BLaER1 (cell line): ENCODE data around the gene TEAD3.
"Not testable (repeated sequence)": the region's sequence is repeated elsewhere in the genome, so short reads cannot be mapped to it uniquely, and the experiment has no call there.

Experiments
- H3K27ac ChIP-seq: shearing (Covaris generic); formaldehyde crosslinking; 2 replicates; pipeline ENCODE4 v1.8.1; 2022
- H3K27me3 ChIP-seq: shearing (Covaris generic); formaldehyde crosslinking; 2 replicates; pipeline ENCODE4 v1.8.1; 2022
- H3K36me3 ChIP-seq: shearing (Covaris generic); formaldehyde crosslinking; 2 replicates; pipeline ENCODE4 v1.8.1; 2022
- H3K4me1 ChIP-seq: shearing (Covaris generic); formaldehyde crosslinking; 2 replicates; pipeline ENCODE4 v1.8.1; 2022
- H3K4me2 ChIP-seq: shearing (Covaris generic); formaldehyde crosslinking; 2 replicates; pipeline ENCODE4 v1.8.1; 2022
- H3K4me3 ChIP-seq: shearing (Covaris generic); formaldehyde crosslinking; 2 replicates; pipeline ENCODE4 v1.8.1; 2022
- H3K9ac ChIP-seq: shearing (Covaris generic); formaldehyde crosslinking; 2 replicates; pipeline ENCODE4 v1.8.1; 2022
- H3K9me3 ChIP-seq: shearing (Covaris generic); formaldehyde crosslinking; 2 replicates; pipeline ENCODE4 v1.8.1; 2022
- H4K20me1 ChIP-seq: shearing (Covaris generic); formaldehyde crosslinking; 2 replicates; pipeline ENCODE4 v1.8.1; 2022
- Cebpa-rat ChIP-seq: shearing (Covaris generic); IDR thresholded peaks from 2 replicates; pipeline ENCODE4 v1.8.1; 2022

TEAD3 gene

DNA sequence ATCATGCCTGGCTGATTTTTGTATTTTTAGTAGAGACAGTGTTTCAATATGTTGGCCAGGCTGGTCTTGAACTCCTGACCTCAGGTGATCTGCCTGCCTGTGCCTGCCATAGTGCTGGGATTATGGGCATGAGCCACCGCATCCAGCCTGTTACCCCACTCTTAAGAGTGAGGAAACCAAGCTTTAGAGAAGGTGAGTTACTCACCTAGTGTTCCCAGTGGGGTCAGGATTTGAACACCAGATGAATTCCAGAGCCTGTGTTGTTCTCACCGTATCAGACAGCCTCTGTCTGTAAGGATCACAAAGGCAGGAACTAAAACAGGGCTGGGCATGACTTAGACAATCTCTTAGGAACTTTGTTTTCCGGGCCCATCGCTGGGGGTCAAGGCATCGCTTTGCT is 54.2 kb downstream of the TEAD3 start:
- H3K4me2 ChIP-seq, result no peak overlapping the region
- no peaks in the 10 kb centered on the region for H4K20me1 ChIP-seq
- H3K4me1 ChIP-seq, result peaks cover 11% of the 10 kb centered on the region
- TF ChIP-seq Cebpa-rat, result no peak
- no peak overlapping the region for H3K4me3 ChIP-seq
- no peak overlapping the region for H3K9ac ChIP-seq
- no peaks in the 10 kb centered on the region for H3K27me3 ChIP-seq
- H3K36me3 ChIP-seq, result no peaks in the 10 kb centered on the region
- no peak overlapping the region for H3K27ac ChIP-seq
- no peaks in the 10 kb centered on the region for H3K9me3 ChIP-seq

DNA sequence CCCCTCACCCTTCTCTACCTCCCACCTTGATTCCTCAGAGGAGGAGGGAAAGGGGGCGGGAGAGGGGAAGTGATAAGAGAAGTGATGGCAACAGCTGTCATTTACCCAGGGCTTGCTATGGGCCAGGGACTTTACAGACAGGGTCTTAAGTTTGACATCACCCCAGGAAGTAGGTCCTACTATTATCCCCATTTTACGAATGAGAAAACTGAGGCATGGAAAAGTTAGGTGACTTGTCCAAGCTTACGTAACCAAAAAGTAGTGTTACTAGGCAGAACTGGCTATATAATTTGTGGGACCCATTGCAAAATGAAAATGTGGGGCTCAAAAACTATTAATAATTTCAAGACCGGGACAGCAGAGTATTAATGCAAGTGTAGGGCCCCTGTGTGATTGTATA is 55.2 kb downstream of the TEAD3 start:
- Histone ChIP-seq H4K20me1 (no peaks in the 10 kb centered on the region), H3K9ac (no peak overlapping the region), H3K4me3 (no peak overlapping the region), H3K9me3 (no peaks in the 10 kb centered on the region), H3K27me3 (no peaks in the 10 kb centered on the region), H3K36me3 (no peaks in the 10 kb centered on the region), H3K4me1 (peaks cover 11% of the 10 kb centered on the region), H3K27ac (no peak overlapping the region), H3K4me2 (no peak overlapping the region)
- TF ChIP-seq Cebpa-rat, result no peak

DNA sequence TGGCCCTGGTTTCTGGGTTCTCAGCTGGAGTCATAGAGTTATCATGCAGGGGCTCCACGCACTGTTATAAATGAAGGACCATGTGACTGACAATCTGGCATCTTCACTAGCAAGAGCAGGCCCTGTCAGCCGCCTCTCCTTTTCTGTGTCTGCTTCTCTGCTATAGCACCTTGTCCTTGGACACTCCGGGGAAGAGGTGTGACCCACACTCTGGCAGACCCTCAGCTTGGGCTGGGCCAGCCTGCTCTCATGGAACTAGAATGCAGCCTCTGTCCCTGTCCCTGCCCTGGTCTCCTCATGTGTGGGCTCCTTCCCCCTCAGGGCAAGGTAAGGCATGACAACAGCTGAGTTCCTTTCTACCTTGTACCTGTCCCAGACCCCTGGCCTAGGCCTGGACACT is 55.7 kb downstream of the TEAD3 start:
- no peak overlapping the region for H3K4me2 ChIP-seq
- H3K4me3 ChIP-seq, result no peak overlapping the region
- H4K20me1 ChIP-seq, result no peaks in the 10 kb centered on the region
- H3K4me1 ChIP-seq, result peaks cover 11% of the 10 kb centered on the region
- no peaks in the 10 kb centered on the region for H3K27me3 ChIP-seq
- H3K36me3 ChIP-seq, result no peaks in the 10 kb centered on the region
- H3K9ac ChIP-seq, result no peak overlapping the region
- no peak overlapping the region for H3K27ac ChIP-seq
- no peak for TF ChIP-seq Cebpa-rat
- H3K9me3 ChIP-seq, result no peaks in the 10 kb centered on the region

DNA sequence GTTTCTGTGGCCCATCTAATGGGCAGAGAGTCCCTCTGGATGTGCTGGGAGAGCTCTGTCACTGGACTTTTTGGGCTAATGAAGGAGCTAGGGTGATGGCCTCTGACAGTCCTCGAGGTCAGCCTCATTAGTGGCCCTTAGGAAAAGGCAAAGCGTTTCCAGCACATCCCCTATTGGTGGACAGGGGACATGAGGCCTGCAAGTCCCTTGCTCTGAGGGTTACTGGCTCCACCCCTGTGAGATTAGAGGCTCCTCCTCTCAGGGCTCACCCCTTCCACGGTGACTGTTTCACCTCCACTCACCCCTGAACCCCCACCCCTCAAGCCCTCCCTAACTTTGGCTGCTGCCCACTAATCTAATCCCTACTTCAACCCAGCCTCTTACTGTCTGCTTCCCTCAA is 57.6 kb downstream of the TEAD3 start:
- H3K36me3 ChIP-seq, result no peaks in the 10 kb centered on the region
- no peak for TF ChIP-seq Cebpa-rat
- H3K9ac ChIP-seq, result no peak overlapping the region
- H3K27me3 ChIP-seq, result no peaks in the 10 kb centered on the region
- no peak overlapping the region for H3K27ac ChIP-seq
- H3K4me2 ChIP-seq, result no peak overlapping the region
- H3K4me3 ChIP-seq, result no peak overlapping the region
- no peaks in the 10 kb centered on the region for H4K20me1 ChIP-seq
- no peaks in the 10 kb centered on the region for H3K9me3 ChIP-seq
- no peaks in the 10 kb centered on the region for H3K4me1 ChIP-seq

DNA sequence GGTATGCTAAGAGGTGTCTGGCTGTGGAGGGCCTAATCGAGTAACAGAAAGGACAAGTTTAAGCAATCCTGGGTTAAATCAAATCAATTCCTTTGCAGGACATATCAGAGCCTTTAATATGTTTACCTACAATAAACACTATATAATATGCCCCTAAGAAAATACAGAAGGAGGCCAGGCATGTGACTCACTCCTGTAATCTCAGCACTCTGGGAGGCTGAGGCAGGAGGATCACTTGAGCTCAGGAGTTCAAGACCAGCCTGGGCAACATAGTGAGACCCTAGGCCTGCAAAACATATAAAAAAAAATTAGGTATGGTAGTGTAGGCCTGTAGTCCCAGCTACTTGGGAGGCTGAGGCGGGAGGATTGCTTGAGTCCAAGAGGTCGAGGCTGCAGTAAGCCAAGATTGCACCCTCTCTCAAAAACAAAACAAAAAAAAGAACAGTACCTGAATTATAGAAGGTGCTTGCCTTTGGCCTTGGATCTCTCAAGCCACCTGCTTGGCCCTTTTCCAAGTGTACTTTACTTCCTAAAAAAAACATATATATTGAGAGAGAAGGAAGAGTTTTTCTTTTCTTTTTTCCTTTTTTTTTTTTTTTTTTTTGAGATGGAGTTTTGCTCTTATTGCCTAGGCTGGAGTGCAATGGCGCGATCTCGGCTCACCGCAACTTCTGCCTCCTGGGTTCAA is 58.4 kb downstream of the TEAD3 start:
- not testable (repeated sequence) for H3K9me3 ChIP-seq, H3K36me3 ChIP-seq, H3K27ac ChIP-seq, H3K27me3 ChIP-seq, H3K4me2 ChIP-seq, H3K4me1 ChIP-seq, H3K9ac ChIP-seq, H4K20me1 ChIP-seq, H3K4me3 ChIP-seq

DNA sequence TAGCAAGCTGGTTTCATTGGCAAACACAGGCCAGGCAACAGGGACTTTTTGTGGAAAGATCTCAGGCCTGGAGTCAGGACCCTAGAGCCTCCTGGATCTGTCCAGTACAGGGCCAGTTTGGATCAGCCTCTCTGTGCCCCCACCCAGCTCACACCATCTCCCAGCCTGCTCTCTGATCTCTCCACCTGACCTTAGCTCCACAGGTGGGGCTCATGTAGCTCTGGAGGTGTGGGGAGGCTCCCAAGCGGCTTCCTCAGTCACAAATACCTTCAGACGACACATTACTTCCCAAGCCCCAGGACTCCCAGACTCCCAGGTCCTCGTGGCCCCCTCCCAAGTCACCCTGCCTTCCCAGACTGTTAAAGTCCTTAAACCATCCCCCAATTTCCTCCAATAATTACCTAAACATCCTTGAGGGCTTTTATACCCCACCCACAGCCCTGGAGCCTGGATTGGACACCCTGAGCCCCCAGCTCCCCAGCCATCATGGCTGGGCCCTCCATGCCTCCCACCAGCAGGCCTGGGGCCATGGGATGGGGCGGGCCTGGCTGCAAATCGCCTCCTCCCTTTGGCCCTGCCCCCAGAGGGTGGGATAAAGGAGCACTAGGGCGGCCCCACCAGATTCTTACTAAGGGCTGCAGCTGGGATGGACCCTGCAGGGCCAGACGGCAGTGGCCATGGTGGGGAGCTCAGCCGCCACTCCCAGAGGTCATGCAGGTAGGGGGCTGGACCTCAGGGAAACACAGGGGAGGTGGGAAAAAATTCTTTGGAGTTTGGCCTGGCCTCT is 60.6 kb downstream of the TEAD3 start:
- Histone ChIP-seq H3K9me3 (no peaks in the 10 kb centered on the region), H3K27ac (no peak overlapping the region; the same call in 1 of the 2 replicates), H3K4me1 (no peaks in the 10 kb centered on the region), H3K4me3 (no peak overlapping the region), H3K4me2 (no peak overlapping the region), H3K36me3 (no peaks in the 10 kb centered on the region), H3K27me3 (no peaks in the 10 kb centered on the region), H3K9ac (no peak overlapping the region), H4K20me1 (no peaks in the 10 kb centered on the region)
- TF ChIP-seq Cebpa-rat, result no peak

DNA sequence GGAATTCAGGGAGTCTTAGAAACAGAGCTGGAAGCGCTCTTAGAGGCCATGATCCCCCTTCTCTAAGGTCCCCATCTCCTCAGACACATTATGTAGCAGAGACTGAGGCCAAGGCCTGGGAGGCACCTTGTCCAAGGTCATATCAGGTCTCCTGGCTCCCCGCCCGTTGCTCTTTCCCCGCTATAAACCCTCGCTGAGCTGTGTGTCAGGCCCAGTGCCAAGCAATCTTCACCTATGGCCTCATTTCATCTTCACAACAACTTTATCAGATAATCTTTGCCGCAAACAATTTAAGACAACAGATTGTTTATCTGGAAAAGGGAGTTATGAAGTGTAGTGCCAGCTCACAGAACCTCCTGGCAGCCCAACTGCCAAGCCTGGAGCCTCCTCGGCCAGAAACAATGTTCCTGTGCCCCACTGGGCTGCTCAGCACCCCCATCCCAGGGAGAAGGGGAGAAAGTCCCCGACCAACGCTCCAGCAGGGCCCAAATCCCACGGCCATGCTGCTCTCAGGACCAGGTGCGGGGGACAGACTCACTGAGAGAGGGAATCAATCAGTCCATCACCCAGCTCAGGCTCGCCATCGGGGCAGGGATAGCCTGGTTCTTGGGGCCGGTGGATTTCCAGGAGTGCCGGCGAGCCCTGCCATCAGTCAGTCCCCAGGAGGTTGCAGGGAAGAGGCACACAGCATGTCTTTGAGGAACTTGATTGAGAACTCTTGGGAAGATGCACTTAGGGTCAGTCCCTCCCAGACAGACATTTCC is 61.6 kb downstream of the TEAD3 start:
- Histone ChIP-seq H3K4me2 (no peak overlapping the region), H3K9ac (no peak overlapping the region), H3K27ac (no peak overlapping the region)

DNA sequence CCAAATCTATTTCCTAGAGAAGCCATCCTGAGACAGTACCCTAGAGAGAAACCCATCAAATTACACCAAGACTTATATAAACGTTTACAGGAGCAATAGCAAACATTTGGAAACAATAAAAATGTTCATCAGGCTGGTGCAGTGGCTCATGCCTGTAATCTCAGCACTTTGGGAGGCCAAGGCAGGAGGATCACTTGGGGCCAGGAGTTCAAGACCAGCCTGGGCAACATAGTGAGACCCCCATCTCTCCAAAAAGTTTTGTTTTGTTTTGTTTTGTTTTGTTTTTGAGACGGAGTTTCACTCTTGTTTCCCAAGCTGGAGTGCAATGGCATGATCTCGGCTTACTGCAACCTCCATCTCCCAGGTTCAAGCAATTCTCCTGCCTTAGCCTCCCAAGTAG is 64.2 kb downstream of the TEAD3 start:
- not testable (repeated sequence) for H3K27ac ChIP-seq, H3K4me3 ChIP-seq, H3K27me3 ChIP-seq, H3K9ac ChIP-seq, H3K4me1 ChIP-seq, H4K20me1 ChIP-seq, H3K4me2 ChIP-seq
- Histone ChIP-seq H3K9me3 (peaks cover 28% of the 10 kb centered on the region), H3K36me3 (peaks cover 18% of the 10 kb centered on the region)

More for the DNA sequence above, 61.6 kb downstream of the TEAD3 start:
- no peaks in the 10 kb centered on the region for H3K4me1 ChIP-seq
- H3K36me3 ChIP-seq, result no peaks in the 10 kb centered on the region
- no peaks in the 10 kb centered on the region for H4K20me1 ChIP-seq
- no peak for TF ChIP-seq Cebpa-rat
- no peak overlapping the region for H3K4me3 ChIP-seq
- no peaks in the 10 kb centered on the region for H3K27me3 ChIP-seq
- H3K9me3 ChIP-seq, result peaks cover 2% of the 10 kb centered on the region

DNA sequence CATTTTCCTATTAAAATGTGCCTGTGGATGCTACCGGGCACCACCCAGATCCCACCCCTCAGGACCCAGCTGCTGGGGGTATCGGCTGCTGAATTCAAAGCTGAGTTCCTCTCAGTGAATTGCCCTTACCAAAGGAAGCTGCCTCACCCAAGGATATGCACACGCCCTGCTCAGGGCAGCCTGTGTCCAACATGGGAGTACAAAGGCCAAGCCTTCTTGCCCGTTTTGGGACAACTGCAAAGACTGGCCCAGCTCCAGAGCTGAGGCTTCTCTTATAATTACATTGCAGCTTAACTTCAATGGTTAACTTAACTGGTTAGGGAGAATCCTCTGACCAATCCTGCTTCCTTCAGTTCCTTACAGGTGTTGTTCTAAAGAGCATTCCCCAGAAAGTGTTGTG is 64.6 kb downstream of the TEAD3 start:
- no peak overlapping the region for H3K27ac ChIP-seq
- H3K27me3 ChIP-seq, result no peaks in the 10 kb centered on the region
- H3K36me3 ChIP-seq, result peaks cover 22% of the 10 kb centered on the region
- peaks cover 32% of the 10 kb centered on the region for H3K9me3 ChIP-seq
- no peak for TF ChIP-seq Cebpa-rat
- no peak overlapping the region for H3K9ac ChIP-seq
- no peak overlapping the region for H3K4me2 ChIP-seq
- no peaks in the 10 kb centered on the region for H4K20me1 ChIP-seq
- H3K4me3 ChIP-seq, result no peak overlapping the region
- no peaks in the 10 kb centered on the region; the same call in 1 of the 2 replicates for H3K4me1 ChIP-seq

DNA sequence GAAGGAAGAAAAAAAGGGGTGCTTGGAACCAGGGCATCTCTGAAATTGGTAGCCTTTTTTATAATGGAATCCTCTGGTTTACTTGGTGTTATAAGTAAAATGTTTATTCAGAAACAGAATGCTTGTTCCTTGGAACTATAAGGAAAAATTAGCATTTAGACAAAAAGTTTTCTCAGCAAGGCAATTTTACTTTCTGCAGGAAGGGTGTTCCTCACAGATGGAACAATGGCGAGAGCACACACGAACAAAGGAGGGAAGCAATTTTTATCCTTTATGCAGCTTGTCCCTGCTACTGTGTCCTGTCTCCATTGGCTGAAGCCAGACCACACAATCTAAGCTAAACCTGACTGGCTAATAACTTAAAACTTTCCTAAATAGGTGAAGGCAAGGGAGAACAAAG is 67.4 kb downstream of the TEAD3 start:
- H3K36me3 ChIP-seq, result peaks cover 41% of the 10 kb centered on the region
- H3K4me2 ChIP-seq, result no peak overlapping the region
- H3K9ac ChIP-seq, result no peak overlapping the region
- peaks cover 27% of the 10 kb centered on the region for H3K4me1 ChIP-seq
- no peak overlapping the region for H3K27ac ChIP-seq
- H3K4me3 ChIP-seq, result no peak overlapping the region
- H3K9me3 ChIP-seq, result peaks cover 37% of the 10 kb centered on the region
- H4K20me1 ChIP-seq, result no peaks in the 10 kb centered on the region
- no peak for TF ChIP-seq Cebpa-rat
- H3K27me3 ChIP-seq, result no peaks in the 10 kb centered on the region
